Esophagus (tissue), 2 donors: ENCODE data around the gene ABCB8. TPM values are rescaled to one million over a fixed set of nuclear protein-coding genes. Genes with fewer than 3 reads are reported as not detected.

ENCODE experiments used
- H3K27ac ChIP-seq, 2 donors: one replicate each; pipeline ENCODE4 v1.5.1; 2013; ENCODE audit warnings: low read depth in 2 of 2, mild to moderate bottlenecking in 2 of 2, inconsistent platforms in 1 of 2, low read length in 1 of 2, moderate library complexity in 1 of 2
- H3K27me3 ChIP-seq, 2 donors: one replicate each; pipeline ENCODE4 v1.6.1; 2013; ENCODE audit warnings: low read length in 2 of 2, control low read depth in 1 of 2, mild to moderate bottlenecking in 1 of 2; ENCODE audit not compliant: insufficient read depth in 2 of 2, control insufficient read depth in 1 of 2
- H3K36me3 ChIP-seq, 2 donors: one replicate each; pipeline ENCODE4 v1.6.1; 2013; ENCODE audit warnings: low read length in 1 of 2; ENCODE audit not compliant: control insufficient read depth in 2 of 2, insufficient read depth in 2 of 2
- H3K4me1 ChIP-seq, 2 donors: one replicate each; pipeline ENCODE4 v1.6.1; 2013; ENCODE audit warnings: low read length in 1 of 2; ENCODE audit not compliant: control insufficient read depth in 2 of 2, insufficient read depth in 2 of 2
- H3K4me3 ChIP-seq, 2 donors: one replicate each; pipeline ENCODE4 v1.5.1; 2013; ENCODE audit warnings: low read length in 2 of 2, mild to moderate bottlenecking in 2 of 2, low read depth in 1 of 2, moderate library complexity in 1 of 2
- H3K9me3 ChIP-seq, 2 donors: one replicate each; pipeline ENCODE4 v1.6.1; 2013; ENCODE audit warnings: mild to moderate bottlenecking in 2 of 2, low read depth in 1 of 2, low read length in 1 of 2, moderate library complexity in 1 of 2; ENCODE audit not compliant: control insufficient read depth in 2 of 2, insufficient read depth in 1 of 2
- WGBS, 2 donors: extraction: QIAGEN DNeasy Blood & Tissue Kit; methylation state at CpG; one replicate each; pipeline ENCODE4 v1.1.7; 2013; 5-methylcytosine and 5-hydroxymethylcytosine counted together
- polyA plus RNA-seq, 2 donors: library from polyadenylated mRNA; stranded (reverse); fragments of 200-250 nt; gene quantifications; one replicate each; pipeline ENCODE4 v1.2.3, GENCODE V29; 2013
- donor health status: healthy with polysubstance abuse.
- donor health status: Bipolar disorder and iron deficiency.

ABCB8 gene
- polyA plus RNA-seq, 2 donors, result 24.0 to 27.6 TPM

GRCh38 chr7:151012031-151012692 is 16.1 kb upstream of the ABCB8 start:
- Histone ChIP-seq H3K36me3 (no peaks in the 10 kb centered on the region), H3K9me3 (no peaks in the 10 kb centered on the region), H3K4me3 (no peak overlapping the region), H3K27ac (peak overlapping the region in 1 of 2 donors; percentile 73), H3K27me3 (no peaks in the 10 kb centered on the region), H3K4me1 (peaks cover 7 to 16% of the 10 kb centered on the region in 2 donors)
- 74 to 77% methylated on average over 6 of the region's 6 CpGs for WGBS, 2 donors

GRCh38 chr7:151012911-151013347 is 15.3 kb upstream of the ABCB8 start:
- Histone ChIP-seq H3K9me3 (no peaks in the 10 kb centered on the region), H3K36me3 (no peaks in the 10 kb centered on the region), H3K4me1 (peaks cover 7 to 14% of the 10 kb centered on the region in 2 donors), H3K4me3 (no peak overlapping the region), H3K27me3 (no peaks in the 10 kb centered on the region), H3K27ac (peak overlapping the region in 1 of 2 donors; percentile 39)
- 36% methylated on average over 23 of the region's 23 CpGs for WGBS, 2 donors

GRCh38 chr7:151013356-151013732 is 14.9 kb upstream of the ABCB8 start:
- Histone ChIP-seq H3K27me3 (no peaks in the 10 kb centered on the region), H3K4me3 (peak overlapping the region in 1 of 2 donors; percentile 12), H3K36me3 (no peaks in the 10 kb centered on the region), H3K27ac (no peak overlapping the region), H3K9me3 (no peaks in the 10 kb centered on the region), H3K4me1 (peaks cover 7 to 18% of the 10 kb centered on the region in 2 donors)
- WGBS, 2 donors, result 15 to 16% methylated on average over 21 to 26 of the region's 26 CpGs

GRCh38 chr7:151013733-151014497 is 14.3 kb upstream of the ABCB8 start:
- Histone ChIP-seq H3K4me3 (peak overlapping the region; percentile 12 to 26), H3K27ac (peak overlapping the region in 1 of 2 donors; percentile 0), H3K9me3 (peaks cover 0 to 2% of the 10 kb centered on the region in 2 donors), H3K4me1 (peaks cover 7 to 23% of the 10 kb centered on the region in 2 donors), H3K36me3 (no peaks in the 10 kb centered on the region), H3K27me3 (no peaks in the 10 kb centered on the region)
- WGBS, 2 donors, result 13 to 23% methylated on average over 55 of the region's 55 CpGs

- WGBS, 2 donors, result 64 to 66% methylated on average over 8 of the region's 8 CpGs
- H3K9me3 ChIP-seq, result peaks cover 0 to 5% of the 10 kb centered on the region in 2 donors
- peaks cover 0 to 4% of the 10 kb centered on the region in 2 donors for H3K27me3 ChIP-seq
- H3K27ac ChIP-seq, result no peak overlapping the region
- H3K4me1 ChIP-seq, result peaks cover 7 to 28% of the 10 kb centered on the region in 2 donors
- no peak overlapping the region for H3K4me3 ChIP-seq
- H3K36me3 ChIP-seq, result no peaks in the 10 kb centered on the region
These were observed 13.3 kb upstream of the ABCB8 start for GRCh38 chr7:151014950-151015349.

GRCh38 chr7:151015967-151016366 is 12.3 kb upstream of the ABCB8 start:
- H3K4me1 ChIP-seq, result peaks cover 7 to 28% of the 10 kb centered on the region in 2 donors
- WGBS, 2 donors, result 82 to 85% methylated on average over 5 of the region's 5 CpGs
- peaks cover 0 to 7% of the 10 kb centered on the region in 2 donors for H3K27me3 ChIP-seq
- no peak overlapping the region for H3K4me3 ChIP-seq
- no peaks in the 10 kb centered on the region for H3K36me3 ChIP-seq
- peaks cover 0 to 5% of the 10 kb centered on the region in 2 donors for H3K9me3 ChIP-seq
- peak overlapping the region in 1 of 2 donors; percentile 6 for H3K27ac ChIP-seq

GRCh38 chr7:151016505-151016904 is 11.7 kb upstream of the ABCB8 start:
- Histone ChIP-seq H3K4me3 (no peak overlapping the region), H3K27ac (no peak overlapping the region), H3K4me1 (peaks cover 7 to 28% of the 10 kb centered on the region in 2 donors), H3K36me3 (no peaks in the 10 kb centered on the region), H3K27me3 (peaks cover 0 to 7% of the 10 kb centered on the region in 2 donors), H3K9me3 (peaks cover 0 to 5% of the 10 kb centered on the region in 2 donors)
- 86 to 89% methylated on average over 8 of the region's 8 CpGs for WGBS, 2 donors

GRCh38 chr7:151016942-151017341 is 11.3 kb upstream of the ABCB8 start:
- Histone ChIP-seq H3K4me1 (peaks cover 7 to 28% of the 10 kb centered on the region in 2 donors), H3K27me3 (peaks cover 0 to 7% of the 10 kb centered on the region in 2 donors), H3K4me3 (no peak overlapping the region), H3K27ac (no peak overlapping the region), H3K9me3 (peaks cover 0 to 5% of the 10 kb centered on the region in 2 donors), H3K36me3 (no peaks in the 10 kb centered on the region)
- WGBS, 2 donors, result 87 to 88% methylated on average over 15 of the region's 15 CpGs

- 45 to 47% methylated on average over 13 of the region's 13 CpGs for WGBS, 2 donors
- Histone ChIP-seq H3K4me1 (peaks cover 7 to 28% of the 10 kb centered on the region in 2 donors), H3K27ac (no peak overlapping the region), H3K27me3 (peaks cover 0 to 7% of the 10 kb centered on the region in 2 donors), H3K36me3 (no peaks in the 10 kb centered on the region), H3K9me3 (peaks cover 0 to 5% of the 10 kb centered on the region in 2 donors), H3K4me3 (no peak overlapping the region)
These were observed 10.8 kb upstream of the ABCB8 start for GRCh38 chr7:151017370-151017952.
